ENCODE measurements around the gene NDUFAF8. TPM values are rescaled to one million over a fixed set of nuclear protein-coding genes. Genes with fewer than 3 reads are reported as not detected.

NDUFAF8 gene
- total RNA-seq, 1 donor from 2014 or later, result 23.0 TPM

Other genes starting within 250 kb of the NDUFAF8 start
- 12.3 and 17.6 TPM in 2 replicates for gene CHMP6, start 247.5 kb upstream of the NDUFAF8 start, total RNA-seq
- gene BAIAP2, start 204.2 kb upstream of the NDUFAF8 start, total RNA-seq, result 28.2 and 52.6 TPM in 2 replicates
- gene PVALEF, start 73.8 kb upstream of the NDUFAF8 start, total RNA-seq, result not detected in 2 replicates
- gene AATK, start 73.1 kb upstream of the NDUFAF8 start, total RNA-seq, result 1.5 and 2.9 TPM in 2 replicates
- gene CEP131, start 16.4 kb upstream of the NDUFAF8 start, total RNA-seq, result 6.2 and 8.1 TPM in 2 replicates
- gene TEPSIN, start 263 bp upstream of the NDUFAF8 start, total RNA-seq, result 6.5 and 9.2 TPM in 2 replicates
- 42.2 and 59.5 TPM in 2 replicates for gene SLC38A10, start 56.0 kb downstream of the NDUFAF8 start, total RNA-seq
- 2.1 and 6.3 TPM in 2 replicates for gene BAHCC1, start 156.1 kb downstream of the NDUFAF8 start, total RNA-seq